Left lung (tissue), 10 donors: Measurements from ENCODE around the gene RNF126. TPM values are rescaled to one million over a fixed set of nuclear protein-coding genes. Genes with fewer than 3 reads are reported as not detected.

Source experiments
- ATAC-seq: fragments of 200-7000 bp; cut with Tn5 transposase; one replicate; pipeline ENCODE4 v1.9.1; 2020; ENCODE audit warnings: moderate library complexity
- DNase-seq, 4 donors: peaks; one replicate each; pipeline ENCODE4 v3.0.0-alpha.2; 2013 to 2020
- H3K27ac ChIP-seq, 2 donors: fragments of 200-600 bp; sonication (generic) in 1 of 2; one replicate each; pipeline versions ENCODE4 v1.5.0 to v1.8.0; 2020 to 2021
- H3K27me3 ChIP-seq, 2 donors: fragments of 200-600 bp; sonication (generic) in 1 of 2; one replicate each; pipeline versions ENCODE4 v1.5.0 to v1.8.0; 2020 to 2021
- H3K36me3 ChIP-seq, 2 donors: fragments of 200-600 bp; sonication (generic) in 1 of 2; one replicate each; pipeline versions ENCODE4 v1.5.0 to v1.8.0; 2020 to 2021
- H3K4me1 ChIP-seq, 2 donors: fragments of 200-600 bp; one replicate each; pipeline ENCODE4 v1.8.0; 2021
- H3K4me3 ChIP-seq, 2 donors: fragments of 200-600 bp; sonication (generic) in 1 of 2; one replicate each; pipeline versions ENCODE4 v1.5.0 to v1.8.0; 2020 to 2021; ENCODE audit warnings: mild to moderate bottlenecking in 1 of 2
- H3K9me3 ChIP-seq, 2 donors: fragments of 200-600 bp; sonication (generic) in 1 of 2; one replicate each; pipeline versions ENCODE4 v1.5.0 to v1.8.0; 2020 to 2021
- intact Hi-C, 2 donors: fragments of 100-400 bp; cut with DNase I; formaldehyde crosslinking; loops; one replicate each; pipeline versions ENCODE4 v1.11.2 to v1.14.2; 2022
- polyA plus RNA-seq, 6 donors: library from polyadenylated mRNA; unstranded; fragments of 120-200 nt; gene quantifications; one replicate each; pipeline ENCODE4 v1.2.1, GENCODE V29; 2013; ENCODE audit not compliant: insufficient read length in 6 of 6
- total RNA-seq, 2 donors: library from RNA; stranded (reverse); fragmentation: NEBNext Ultra II Directional; extraction: Animal tissue kit (Norgen Biotek cat#: 25700); gene quantifications; one replicate each; pipeline ENCODE4 v1.2.1, GENCODE V29; 2021
- TF ChIP-seq, protein P1 (sequence below), 2 donors: fragments of 200-600 bp; sonication (generic) in 1 of 2; IDR thresholded peaks; one replicate each; pipeline versions ENCODE4 v1.5.0 to v1.8.0; 2021; ENCODE audit warnings: antibody characterized with exemption in 2 of 2
- donor health status: DM: no; HTN: yes; CAD: no.
- donor health status: DM: no; HTN: no; CAD: no.

The RNF126 gene
- total and polyA plus RNA-seq, 8 donors, result 15.4 to 34.0 (median 23.1) TPM

DNA sequence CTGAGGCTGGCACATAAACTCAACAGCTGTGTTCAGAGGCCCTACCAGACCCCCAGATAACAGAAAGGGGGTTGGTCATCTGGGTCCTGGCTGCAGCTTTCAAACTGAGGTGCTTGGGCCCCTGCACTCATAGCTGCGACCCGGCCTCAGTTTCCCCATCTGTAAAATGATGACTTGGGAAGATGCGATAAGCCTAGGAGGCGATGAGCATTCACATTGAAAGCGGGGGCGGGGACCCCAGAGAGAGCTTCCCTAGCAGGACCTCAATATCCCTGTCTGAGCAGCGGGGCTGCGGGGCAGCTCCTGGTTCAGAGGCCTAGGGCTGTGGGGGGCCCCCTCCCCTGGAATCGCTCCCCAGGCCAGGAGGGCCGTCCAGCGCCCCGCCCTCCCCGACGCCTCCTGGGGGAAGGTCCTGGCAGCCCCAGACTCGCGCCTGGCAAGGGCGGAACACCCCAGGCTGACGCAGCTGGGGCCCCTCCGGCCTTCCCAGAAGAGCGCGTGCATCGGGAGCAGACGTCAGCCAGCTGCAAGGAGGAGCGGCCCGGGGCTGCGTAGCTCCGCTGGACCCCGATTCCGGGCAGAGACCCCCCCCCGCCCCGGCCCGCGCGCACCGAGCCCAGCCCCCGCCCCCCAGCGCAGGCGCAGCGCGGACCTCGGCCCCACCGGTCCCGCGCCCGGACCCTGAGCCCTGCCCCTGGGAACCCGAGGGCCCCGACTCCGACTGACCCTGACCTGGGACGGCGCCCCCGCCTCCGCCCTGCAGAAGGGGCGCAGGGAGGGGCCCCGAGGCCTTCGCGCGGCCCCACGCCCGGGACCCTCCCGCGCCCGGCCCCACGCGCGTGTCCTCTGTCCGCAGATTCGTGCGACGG is 16.6 kb upstream of the RNF126 start:
- peaks cover 0 to 33% of the 10 kb centered on the region in 2 donors for H3K27me3 ChIP-seq
- peak; percentile 59 to 89 (median 84) for DNase-seq
- no peaks in the 10 kb centered on the region for H3K36me3 ChIP-seq
- TF ChIP-seq, protein P1, sequence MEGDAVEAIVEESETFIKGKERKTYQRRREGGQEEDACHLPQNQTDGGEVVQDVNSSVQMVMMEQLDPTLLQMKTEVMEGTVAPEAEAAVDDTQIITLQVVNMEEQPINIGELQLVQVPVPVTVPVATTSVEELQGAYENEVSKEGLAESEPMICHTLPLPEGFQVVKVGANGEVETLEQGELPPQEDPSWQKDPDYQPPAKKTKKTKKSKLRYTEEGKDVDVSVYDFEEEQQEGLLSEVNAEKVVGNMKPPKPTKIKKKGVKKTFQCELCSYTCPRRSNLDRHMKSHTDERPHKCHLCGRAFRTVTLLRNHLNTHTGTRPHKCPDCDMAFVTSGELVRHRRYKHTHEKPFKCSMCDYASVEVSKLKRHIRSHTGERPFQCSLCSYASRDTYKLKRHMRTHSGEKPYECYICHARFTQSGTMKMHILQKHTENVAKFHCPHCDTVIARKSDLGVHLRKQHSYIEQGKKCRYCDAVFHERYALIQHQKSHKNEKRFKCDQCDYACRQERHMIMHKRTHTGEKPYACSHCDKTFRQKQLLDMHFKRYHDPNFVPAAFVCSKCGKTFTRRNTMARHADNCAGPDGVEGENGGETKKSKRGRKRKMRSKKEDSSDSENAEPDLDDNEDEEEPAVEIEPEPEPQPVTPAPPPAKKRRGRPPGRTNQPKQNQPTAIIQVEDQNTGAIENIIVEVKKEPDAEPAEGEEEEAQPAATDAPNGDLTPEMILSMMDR (IDR thresholded peaks at IDR 0.05), result no peak
- H3K9me3 ChIP-seq, result no peaks in the 10 kb centered on the region
- peak; percentile 3 for ATAC-seq
- H3K27ac ChIP-seq, result peak overlapping the region; percentile 91 to 92
- H3K4me3 ChIP-seq, result peak overlapping the region; percentile 60
- intact Hi-C loops, result no loop called here
- peaks cover 11 to 54% of the 10 kb centered on the region in 2 donors for H3K4me1 ChIP-seq

- Histone ChIP-seq H3K9me3 (no peaks in the 10 kb centered on the region), H3K36me3 (no peaks in the 10 kb centered on the region), H3K4me1 (peaks cover 11 to 58% of the 10 kb centered on the region in 2 donors), H3K4me3 (peak overlapping the region in 1 of 2 donors; percentile 60), H3K27me3 (peaks cover 0 to 40% of the 10 kb centered on the region in 2 donors), H3K27ac (peak overlapping the region; percentile 13 to 92)
- ATAC-seq, result no peak
- TF ChIP-seq, protein P1 (IDR thresholded peaks at IDR 0.05), result no peak
- intact Hi-C loops, result no loop called here
- no peak for DNase-seq
These were observed 15.9 kb upstream of the RNF126 start for GRCh38 chr19:678791-679388.

DNA sequence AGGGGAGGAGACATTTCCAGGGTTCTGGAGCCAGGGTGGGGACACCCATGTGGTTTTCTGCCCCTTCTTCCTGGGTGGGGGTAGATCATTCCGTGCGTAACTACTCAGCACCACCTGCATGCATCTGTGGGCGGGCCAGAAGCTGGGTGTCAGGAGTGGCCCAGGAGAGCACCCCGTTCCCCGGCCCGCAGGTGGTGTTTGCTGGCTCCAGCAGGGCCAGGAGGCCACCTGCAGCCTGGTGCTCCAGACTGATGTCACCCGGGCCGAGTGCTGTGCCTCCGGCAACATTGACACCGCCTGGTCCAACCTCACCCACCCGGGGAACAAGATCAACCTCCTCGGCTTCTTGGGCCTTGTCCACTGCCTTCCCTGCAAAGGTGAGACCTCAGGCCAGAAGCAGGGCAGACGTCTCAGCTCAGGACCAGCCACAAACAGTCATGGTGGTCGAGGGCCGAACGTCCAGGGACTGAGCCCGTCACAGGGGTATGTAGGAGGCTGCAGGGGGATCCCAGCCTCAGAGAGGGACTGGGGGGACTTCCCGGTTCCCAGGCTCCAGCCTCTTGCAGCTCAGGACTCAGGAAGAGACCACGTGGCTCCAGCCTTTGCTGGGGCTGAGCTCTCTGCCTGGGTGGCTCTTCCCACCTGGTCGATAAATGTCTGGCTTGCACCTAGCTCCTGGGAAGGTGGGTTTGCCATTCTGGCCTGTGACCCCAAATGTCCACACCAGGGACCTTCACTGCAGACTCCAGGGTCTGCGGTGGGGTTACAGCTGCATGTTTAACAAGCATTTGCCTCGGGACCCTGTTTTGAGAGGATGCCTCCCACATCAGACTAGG is 14.8 kb upstream of the RNF126 start:
- intact Hi-C loops, result no loop called here
- Histone ChIP-seq H3K4me3 (peak overlapping the region; percentile 9 to 60), H3K4me1 (peaks cover 11 to 59% of the 10 kb centered on the region in 2 donors), H3K9me3 (no peaks in the 10 kb centered on the region), H3K27me3 (peaks cover 0 to 40% of the 10 kb centered on the region in 2 donors), H3K27ac (peak overlapping the region; percentile 74 to 90), H3K36me3 (no peaks in the 10 kb centered on the region)
- TF ChIP-seq, protein P1 (IDR thresholded peaks at IDR 0.05), result no peak
- DNase-seq, result no peak
- ATAC-seq, result peak; percentile 0

GRCh38 chr19:677201-677600 is 14.2 kb upstream of the RNF126 start:
- peak overlapping the region; percentile 57 to 60 for H3K4me3 ChIP-seq
- DNase-seq, result peak in 2 of 4 donors; percentile 63 to 76
- TF ChIP-seq, protein P1 (IDR thresholded peaks at IDR 0.05), result no peak
- H3K9me3 ChIP-seq, result no peaks in the 10 kb centered on the region
- intact Hi-C loops, result no loop called here
- peak; percentile 31 for ATAC-seq
- H3K27me3 ChIP-seq, result peaks cover 0 to 40% of the 10 kb centered on the region in 2 donors
- H3K36me3 ChIP-seq, result no peaks in the 10 kb centered on the region
- H3K4me1 ChIP-seq, result peaks cover 11 to 65% of the 10 kb centered on the region in 2 donors
- peak overlapping the region; percentile 74 to 90 for H3K27ac ChIP-seq
